ENCODE results near the gene MICOS13. TPM values are rescaled to one million over a fixed set of nuclear protein-coding genes. Genes with fewer than 3 reads are reported as not detected.

MICOS13 gene
- total and polyA plus RNA-seq, 7 experiments from 2014 or later: 26.1 to 109 (median 39.8) TPM

DNA sequence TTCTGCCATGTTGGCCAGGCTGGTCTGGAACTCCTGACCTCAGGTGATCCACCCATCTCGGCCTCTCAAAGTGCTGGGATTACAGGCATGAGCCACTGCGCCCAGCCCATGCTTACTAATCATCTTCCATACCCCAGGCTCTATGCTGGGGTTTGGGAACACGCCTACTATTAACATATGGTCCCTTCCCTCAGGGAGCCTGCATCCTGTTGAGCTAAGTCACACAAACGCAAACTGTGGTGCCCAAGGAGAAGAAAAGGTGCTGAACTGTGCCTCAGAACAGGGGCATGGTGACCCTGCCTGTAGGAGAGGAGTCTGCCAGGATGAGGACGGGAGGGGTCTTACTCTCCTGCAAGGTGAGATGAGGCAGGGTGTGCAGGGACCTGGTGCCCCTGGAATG is 5.6 kb downstream of the MICOS13 start:
- Mint-ChIP-seq H3K4me3 (no peak overlapping the region), H3K36me3 (peaks cover 0 to 18% (median 0%) of the 10 kb centered on the region in 5 donors), H3K27me3 (no peaks in the 10 kb centered on the region), H3K27ac (peak overlapping the region in 1 of 9 donors; percentile 62), H3K9me3 (peaks cover 0 to 4% (median 0%) of the 10 kb centered on the region in 11 donors), H3K4me1 (peaks cover 7 to 13% (median 8%) of the 10 kb centered on the region in 7 donors)
- ATAC-seq (no peak), DNase-seq (no peak)
- POLR2A ChIA-PET: no interaction called here
- Histone ChIP-seq H3K27me3 (ENCODE audit: control insufficient read depth in 2 of 2, insufficient read depth in 2 of 2, low read length in 2 of 2) (no peaks in the 10 kb centered on the region), H3K27ac (ENCODE audit: low read depth, low read length) (peak overlapping the region; percentile 14), H3K36me3 (ENCODE audit: control insufficient read depth in 2 of 3, insufficient read depth in 3 of 3, low read length in 3 of 3) (peaks cover 0 to 15% (median under 1%) of the 10 kb centered on the region in 3 experiments), H3K9me3 (ENCODE audit: control insufficient read depth in 2 of 3, low read length in 3 of 3) (no peaks in the 10 kb centered on the region), H3K4me3 (ENCODE audit: low read length) (no peak overlapping the region), H3K4me1 (ENCODE audit: control insufficient read depth in 2 of 2, insufficient read depth in 2 of 2, low read length in 2 of 2) (peaks cover 5 to 8% of the 10 kb centered on the region in 2 donors)
- CTCF ChIA-PET: no interaction called here
- intact Hi-C loops (cut with micrococcal nuclease): no loop called here

DNA sequence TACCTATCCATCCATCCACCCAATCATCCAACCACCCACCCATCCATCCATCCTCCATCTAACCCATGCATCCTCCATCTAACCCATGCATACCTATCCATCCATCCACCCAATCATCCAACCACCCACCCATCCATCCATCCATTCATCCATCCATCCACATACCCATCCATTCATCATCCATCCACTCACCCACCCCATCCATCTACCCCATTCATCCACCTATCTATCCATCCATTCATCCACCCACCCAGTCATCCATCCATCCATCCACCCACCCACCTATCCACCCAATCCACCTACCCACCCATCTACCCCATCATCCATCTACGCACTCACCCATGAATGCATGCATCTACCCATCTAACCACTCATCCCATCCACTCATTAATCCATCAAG is 6.6 kb downstream of the MICOS13 start:
- Histone ChIP-seq H3K36me3 (ENCODE audit: control insufficient read depth in 2 of 3, insufficient read depth in 3 of 3, low read length in 3 of 3) (peaks cover 0 to 24% (median 4%) of the 10 kb centered on the region in 3 experiments), H3K27ac (ENCODE audit: low read depth, low read length) (no peak overlapping the region), H3K4me1 (ENCODE audit: control insufficient read depth in 2 of 2, insufficient read depth in 2 of 2, low read length in 2 of 2) (no peaks in the 10 kb centered on the region), H3K9me3 (ENCODE audit: control insufficient read depth in 2 of 3, low read length in 3 of 3) (no peaks in the 10 kb centered on the region), H3K27me3 (ENCODE audit: control insufficient read depth in 2 of 2, insufficient read depth in 2 of 2, low read length in 2 of 2) (no peaks in the 10 kb centered on the region), H3K4me3 (ENCODE audit: low read length) (no peak overlapping the region)
- H3K27me3 Mint-ChIP-seq: no peaks in the 10 kb centered on the region
- intact Hi-C loops (cut with micrococcal nuclease): no loop called here
- POLR2A ChIA-PET: no interaction called here
- ATAC-seq (no peak), DNase-seq (no peak)
- peak overlapping the region in 1 of 9 donors; percentile 46 for H3K27ac Mint-ChIP-seq
- H3K4me1 Mint-ChIP-seq: peaks cover 0 to 8% (median 0%) of the 10 kb centered on the region in 7 donors
- peaks cover 0 to 4% (median 0%) of the 10 kb centered on the region in 11 donors for H3K9me3 Mint-ChIP-seq
- CTCF ChIA-PET: no interaction called here
- H3K4me3 Mint-ChIP-seq: no peak overlapping the region
- peaks cover 0 to 15% (median 0%) of the 10 kb centered on the region in 5 donors for H3K36me3 Mint-ChIP-seq

DNA sequence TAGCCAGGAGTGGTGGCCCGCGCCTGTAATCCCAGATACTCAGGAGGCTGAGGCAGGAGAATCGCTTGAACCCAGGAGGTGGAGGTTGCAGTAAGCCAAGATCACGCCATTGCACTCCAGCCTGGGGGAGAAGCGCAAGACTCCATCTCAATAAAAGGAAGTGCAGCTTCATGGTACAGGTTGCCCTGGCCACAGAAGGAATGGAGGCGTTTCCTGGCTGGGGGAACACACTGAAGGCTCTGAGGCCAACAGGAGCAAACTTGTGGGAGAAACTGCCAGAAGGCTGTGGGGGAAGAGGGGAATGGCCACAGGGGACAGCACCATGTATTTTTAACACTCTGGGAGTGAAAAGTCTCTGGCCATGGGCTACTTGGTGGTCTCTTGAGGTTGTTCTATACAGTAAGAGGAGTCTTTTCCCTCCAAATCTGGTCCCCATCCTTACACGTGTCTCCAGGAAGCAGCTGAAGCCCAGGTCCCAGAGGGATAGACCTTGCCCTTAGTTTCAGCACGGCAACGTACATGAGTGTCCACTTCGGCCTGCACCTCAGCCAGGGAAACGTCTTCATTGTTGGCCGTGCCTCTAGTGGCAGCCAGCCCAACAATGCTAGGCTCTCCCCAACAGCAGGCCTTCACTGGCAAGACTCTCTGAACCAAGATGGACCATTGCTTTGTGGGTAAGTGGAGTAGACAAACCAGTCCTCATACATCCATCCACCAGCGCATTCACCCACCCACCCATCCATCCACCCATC is 7.4 kb downstream of the MICOS13 start:
- Mint-ChIP-seq H3K27me3 (no peaks in the 10 kb centered on the region), H3K9me3 (peaks cover 0 to 4% (median 0%) of the 10 kb centered on the region in 11 donors), H3K27ac (peak overlapping the region in 2 of 9 donors; percentile 13 to 49), H3K4me1 (peaks cover 0 to 8% (median 0%) of the 10 kb centered on the region in 7 donors), H3K36me3 (peaks cover 0 to 17% (median 0%) of the 10 kb centered on the region in 5 donors), H3K4me3 (no peak overlapping the region)
- ChIA-PET POLR2A (no interaction called here), CTCF (no interaction called here)
- Histone ChIP-seq H3K4me1 (ENCODE audit: control insufficient read depth in 2 of 2, insufficient read depth in 2 of 2, low read length in 2 of 2) (no peaks in the 10 kb centered on the region), H3K36me3 (ENCODE audit: control insufficient read depth in 2 of 3, insufficient read depth in 3 of 3, low read length in 3 of 3) (peaks cover 0 to 23% (median 4%) of the 10 kb centered on the region in 3 experiments), H3K27me3 (ENCODE audit: control insufficient read depth in 2 of 2, insufficient read depth in 2 of 2, low read length in 2 of 2) (no peaks in the 10 kb centered on the region), H3K9me3 (ENCODE audit: control insufficient read depth in 2 of 3, low read length in 3 of 3) (no peaks in the 10 kb centered on the region), H3K4me3 (ENCODE audit: low read length) (no peak overlapping the region), H3K27ac (ENCODE audit: low read depth, low read length) (no peak overlapping the region)
- intact Hi-C loops (cut with micrococcal nuclease): no loop called here
- no peak for ATAC-seq
- no peak for DNase-seq

DNA sequence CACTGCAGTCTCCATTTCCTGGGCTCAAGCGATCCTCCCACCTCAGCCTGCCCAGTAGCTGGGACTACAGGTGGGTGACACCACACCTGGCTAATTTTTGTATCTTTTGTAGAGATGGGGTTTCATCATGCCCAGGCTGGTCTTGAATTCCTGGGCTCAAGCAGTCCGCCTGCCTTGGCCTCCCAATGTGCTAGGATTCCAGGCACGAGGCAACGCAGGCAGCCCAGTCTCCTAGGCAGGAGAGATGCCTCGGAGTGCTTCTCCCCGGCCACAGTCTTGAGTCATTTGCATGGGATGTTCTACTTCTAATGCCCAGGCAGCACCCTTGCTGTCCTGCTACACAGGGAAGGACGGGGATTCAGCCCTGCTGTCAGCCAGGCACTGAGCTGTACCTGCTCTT is 8.7 kb downstream of the MICOS13 start:
- Mint-ChIP-seq H3K4me3 (no peak overlapping the region), H3K36me3 (peaks cover 0 to 21% (median 0%) of the 10 kb centered on the region in 5 donors), H3K9me3 (peaks cover 0 to 4% (median 0%) of the 10 kb centered on the region in 11 donors), H3K27ac (peak overlapping the region in 1 of 9 donors; percentile 62), H3K27me3 (no peaks in the 10 kb centered on the region), H3K4me1 (peaks cover 0 to 6% (median 0%) of the 10 kb centered on the region in 7 donors)
- Histone ChIP-seq H3K36me3 (ENCODE audit: control insufficient read depth in 2 of 3, insufficient read depth in 3 of 3, low read length in 3 of 3) (peaks cover 0 to 32% (median 13%) of the 10 kb centered on the region in 3 experiments), H3K4me1 (ENCODE audit: control insufficient read depth in 2 of 2, insufficient read depth in 2 of 2, low read length in 2 of 2) (no peaks in the 10 kb centered on the region), H3K27ac (ENCODE audit: low read depth, low read length) (no peak overlapping the region), H3K4me3 (ENCODE audit: low read length) (no peak overlapping the region), H3K27me3 (ENCODE audit: control insufficient read depth in 2 of 2, insufficient read depth in 2 of 2, low read length in 2 of 2) (no peaks in the 10 kb centered on the region), H3K9me3 (ENCODE audit: control insufficient read depth in 2 of 3, low read length in 3 of 3) (no peaks in the 10 kb centered on the region)
- ChIA-PET CTCF (no interaction called here), POLR2A (no interaction called here)
- DNase-seq (no peak), ATAC-seq (no peak)
- intact Hi-C loops (cut with micrococcal nuclease): no loop called here

DNA sequence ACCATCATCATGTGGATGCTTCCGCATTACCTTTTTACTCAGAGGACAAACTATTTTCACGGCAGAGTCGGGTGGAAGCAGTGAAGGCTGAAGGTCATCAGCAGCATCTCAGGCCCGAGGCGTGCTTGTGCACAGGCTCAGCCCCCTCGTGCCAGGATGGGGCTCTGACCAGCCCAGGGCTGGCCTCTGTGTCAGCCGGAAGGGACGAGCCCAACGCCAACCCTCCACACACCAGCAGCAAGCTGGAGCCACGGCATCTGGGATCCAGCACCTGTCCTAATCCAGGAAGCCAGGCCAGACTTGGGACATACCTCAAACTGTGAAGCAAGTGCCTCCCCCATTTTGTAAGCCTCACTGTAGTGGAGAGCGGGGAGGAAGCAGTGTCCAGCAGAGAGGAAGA is 11.1 kb downstream of the MICOS13 start:
- ATAC-seq (no peak), DNase-seq (no peak)
- Histone ChIP-seq H3K36me3 (ENCODE audit: control insufficient read depth in 2 of 3, insufficient read depth in 3 of 3, low read length in 3 of 3) (peaks cover 14 to 56% (median 23%) of the 10 kb centered on the region in 3 experiments), H3K27ac (ENCODE audit: low read depth, low read length) (no peak overlapping the region), H3K4me3 (ENCODE audit: low read length) (no peak overlapping the region), H3K27me3 (ENCODE audit: control insufficient read depth in 2 of 2, insufficient read depth in 2 of 2, low read length in 2 of 2) (no peaks in the 10 kb centered on the region), H3K4me1 (ENCODE audit: control insufficient read depth in 2 of 2, insufficient read depth in 2 of 2, low read length in 2 of 2) (no peaks in the 10 kb centered on the region), H3K9me3 (ENCODE audit: control insufficient read depth in 2 of 3, low read length in 3 of 3) (no peaks in the 10 kb centered on the region)
- intact Hi-C loops (cut with micrococcal nuclease): no loop called here
- H3K36me3 Mint-ChIP-seq: peaks cover 0 to 34% (median 4%) of the 10 kb centered on the region in 5 donors
- no peak overlapping the region for H3K27ac Mint-ChIP-seq
- peaks cover 0 to 4% (median 0%) of the 10 kb centered on the region in 11 donors for H3K9me3 Mint-ChIP-seq
- H3K4me3 Mint-ChIP-seq: no peak overlapping the region
- ChIA-PET CTCF (no interaction called here), POLR2A (no interaction called here)
- no peaks in the 10 kb centered on the region for H3K27me3 Mint-ChIP-seq
- peaks cover 0 to 5% (median 0%) of the 10 kb centered on the region in 7 donors for H3K4me1 Mint-ChIP-seq

GRCh38 chr19:5667751-5668271 is 12.5 kb downstream of the MICOS13 start:
- Histone ChIP-seq H3K27ac (ENCODE audit: low read depth, low read length) (no peak overlapping the region), H3K9me3 (ENCODE audit: control insufficient read depth in 2 of 3, low read length in 3 of 3) (no peaks in the 10 kb centered on the region), H3K4me3 (ENCODE audit: low read length) (no peak overlapping the region), H3K4me1 (ENCODE audit: control insufficient read depth in 2 of 2, insufficient read depth in 2 of 2, low read length in 2 of 2) (no peaks in the 10 kb centered on the region), H3K27me3 (ENCODE audit: control insufficient read depth in 2 of 2, insufficient read depth in 2 of 2, low read length in 2 of 2) (no peaks in the 10 kb centered on the region), H3K36me3 (ENCODE audit: control insufficient read depth in 2 of 3, insufficient read depth in 3 of 3, low read length in 3 of 3) (peaks cover 20 to 70% (median 35%) of the 10 kb centered on the region in 3 experiments)
- peak overlapping the region in 1 of 9 donors; percentile 62 for H3K27ac Mint-ChIP-seq
- no peaks in the 10 kb centered on the region for H3K27me3 Mint-ChIP-seq
- ChIA-PET POLR2A (no interaction called here), CTCF (no interaction called here)
- intact Hi-C loops (cut with micrococcal nuclease): no loop called here
- DNase-seq: no peak
- no peak overlapping the region for H3K4me3 Mint-ChIP-seq
- peaks cover 0 to 31% (median 4%) of the 10 kb centered on the region in 5 donors for H3K36me3 Mint-ChIP-seq
- ATAC-seq: no peak
- H3K4me1 Mint-ChIP-seq: peaks cover 0 to 5% (median 0%) of the 10 kb centered on the region in 7 donors
- no peaks in the 10 kb centered on the region for H3K9me3 Mint-ChIP-seq
